A549 (cell line): Measurements from ENCODE around the gene LRRIQ1. TPM values are rescaled to one million over a fixed set of nuclear protein-coding genes. Genes with fewer than 3 reads are reported as not detected.

Source experiments
- ATAC-seq, 2 experiments: fragments of 200-7000 bp in 1 of 2; fragments of >200 bp in 1 of 2; cut with Nextera tagmentation in 1 of 2; cut with Tn5 transposase in 1 of 2; 3 replicates each; pipeline versions ENCODE4 v1.8.0 to v1.9.1; 2018 to 2020; ENCODE audit warnings: mild to moderate bottlenecking in 1 of 2, moderate library complexity in 1 of 2
- CTCF ChIA-PET: fragments of 300-600 bp; sonication (Branson Sonifier 250); formaldehyde crosslinking; extraction: SDS; loops from one replicate; lab custom pipeline; 2021; ENCODE audit warnings: antibody characterized with exemption, inconsistent platforms; lab: Yijun Ruan, JAX
- POLR2A ChIA-PET: fragments of 350-600 bp; formaldehyde crosslinking; extraction: SDS; loops from one replicate; lab custom pipeline; 2021; ENCODE audit warnings: antibody characterized with exemption, inconsistent platforms; lab: Yijun Ruan, JAX
- DNase-seq, 2 experiments: peaks; one replicate each; pipeline versions ENCODE4 v3.0.0 to v3.0.0-alpha.2; 2011 to 2016; ENCODE audit warnings: low read depth in 1 of 2, low spot score in 1 of 2
- FAIRE-seq: peaks from 2 replicates; lab custom pipeline; 2011; peaks lifted over from hg19 to GRCh38; lab: Jason Lieb, UNC
- H3K27ac ChIP-seq, 2 experiments: fragments of >200 bp; sonication (Bioruptor Twin); formaldehyde crosslinking; 3 replicates each; pipeline ENCODE4 v1.5.1; 2016 to 2017
- H3K4me1 ChIP-seq: fragments of >200 bp; sonication (Bioruptor Twin); formaldehyde crosslinking; 3 replicates; pipeline ENCODE4 v1.6.1; 2016
- H3K4me2 ChIP-seq: fragments of >200 bp; sonication (Bioruptor Twin); formaldehyde crosslinking; 3 replicates; pipeline ENCODE4 v1.6.1; 2016
- H3K4me3 ChIP-seq: fragments of >200 bp; sonication (Bioruptor Twin); formaldehyde crosslinking; 3 replicates; pipeline ENCODE4 v1.5.1; 2016
- H3K9me3 ChIP-seq: fragments of >200 bp; sonication (Bioruptor Twin); formaldehyde crosslinking; 3 replicates; pipeline ENCODE4 v1.6.1; 2016
- CBX2 ChIP-seq: fragments of 200-600 bp; sonication (generic); IDR thresholded peaks from 2 replicates; pipeline ENCODE4 v1.6.1; 2016; ENCODE audit warnings: low read depth, mild to moderate bottlenecking, borderline replicate concordance
- CBX8 ChIP-seq: fragments of 200-600 bp; sonication (generic); IDR thresholded peaks from 2 replicates; pipeline ENCODE4 v1.6.1; 2016
- CEBPB ChIP-seq, 2 experiments: fragments of >200 bp in 1 of 2; sonication (Bioruptor Twin) in 1 of 2; formaldehyde crosslinking in 1 of 2; IDR thresholded peaks; 2 replicates each; pipeline ENCODE4 v1.6.1; 2012 to 2016
- FOSL2 ChIP-seq, 2 experiments: fragments of 450-650 bp in 1 of 2; fragments of >200 bp in 1 of 2; sonication (Bioruptor Twin) in 1 of 2; formaldehyde crosslinking; IDR thresholded peaks; 2 replicates each; pipeline versions ENCODE4 v1.5.0 to v1.6.1; 2016 to 2020; ENCODE audit warnings: mild to moderate bottlenecking in 1 of 2, moderate library complexity in 1 of 2
- FOXS1 ChIP-seq: fragments of 250-450 bp; sonication (Bioruptor Pico); IDR thresholded peaks from 2 replicates; pipeline ENCODE4 v1.5.0; 2020; ENCODE audit warnings: mild to moderate bottlenecking, moderate library complexity
- HEYL ChIP-seq: fragments of 250-450 bp; sonication (Bioruptor Pico); IDR thresholded peaks from 2 replicates; pipeline ENCODE4 v1.8.0; 2021; ENCODE audit warnings: mild to moderate bottlenecking, moderate library complexity
- HOXA7 ChIP-seq: fragments of 250-450 bp; sonication (Bioruptor Pico); IDR thresholded peaks from 2 replicates; pipeline ENCODE4 v1.5.0; 2020; ENCODE audit warnings: mild to moderate bottlenecking, moderate library complexity
- HOXB13 ChIP-seq: fragments of 250-450 bp; sonication (Bioruptor Pico); IDR thresholded peaks from 2 replicates; pipeline ENCODE4 v1.5.0; 2020; ENCODE audit warnings: low read depth, mild to moderate bottlenecking, moderate library complexity
- HOXB5 ChIP-seq: fragments of 250-450 bp; sonication (Bioruptor Pico); IDR thresholded peaks from 2 replicates; pipeline ENCODE4 v1.5.0; 2020; ENCODE audit warnings: mild to moderate bottlenecking, moderate library complexity
- JUNB ChIP-seq: fragments of >200 bp; sonication (Bioruptor Twin); formaldehyde crosslinking; IDR thresholded peaks from 2 replicates; pipeline ENCODE4 v1.6.1; 2016
- MAZ ChIP-seq: fragments of 150-350 bp; IDR thresholded peaks from 2 replicates; pipeline ENCODE4 v1.6.1; 2014; ENCODE audit warnings: antibody characterized with exemption, low read depth, low read length, borderline replicate concordance
- MYC ChIP-seq: IDR thresholded peaks from 2 replicates; pipeline ENCODE4 v1.6.1; 2012; ENCODE audit warnings: mild to moderate bottlenecking, inconsistent platforms, low read length, improper control_type of control experiment, borderline replicate concordance
- NFE2L2 ChIP-seq: fragments of 150-350 bp; conservative IDR thresholded peaks from 2 replicates; pipeline ENCODE4 v1.6.1; 2014; ENCODE audit warnings: low read length
- NPAS2 ChIP-seq: fragments of 250-450 bp; sonication (Bioruptor Pico); IDR thresholded peaks from 2 replicates; pipeline ENCODE4 v1.8.0; 2022; ENCODE audit warnings: mild to moderate bottlenecking, moderate library complexity, borderline replicate concordance
- PHF8 ChIP-seq: fragments of 200-600 bp; sonication (generic); IDR thresholded peaks from 2 replicates; pipeline ENCODE4 v1.6.1; 2016; ENCODE audit warnings: low read depth, mild to moderate bottlenecking, antibody characterized with exemption, moderate library complexity, borderline replicate concordance
- POLR2A ChIP-seq: IDR thresholded peaks from 2 replicates; pipeline ENCODE4 v1.6.1; 2012; ENCODE audit warnings: mild to moderate bottlenecking, low read length
- RAD21 ChIP-seq, 2 experiments: fragments of >200 bp in 1 of 2; sonication (Bioruptor Twin) in 1 of 2; formaldehyde crosslinking in 1 of 2; IDR thresholded peaks in 1 of 2; conservative IDR thresholded peaks in 1 of 2; 2 replicates in 1 of 2; 3 replicates in 1 of 2; pipeline ENCODE4 v1.6.1; 2012 to 2018; ENCODE audit warnings: inconsistent platforms in 1 of 2
- RCOR1 ChIP-seq: fragments of 150-350 bp; IDR thresholded peaks from 2 replicates; pipeline ENCODE4 v1.6.1; 2014; ENCODE audit warnings: antibody characterized with exemption, low read length, low read depth
- RNF2 ChIP-seq: fragments of 200-600 bp; sonication (generic); IDR thresholded peaks from 2 replicates; pipeline ENCODE4 v1.6.1; 2016; ENCODE audit warnings: low read depth, mild to moderate bottlenecking, antibody characterized with exemption, moderate library complexity, borderline replicate concordance
- SMC3 ChIP-seq: fragments of >200 bp; sonication (Bioruptor Twin); formaldehyde crosslinking; IDR thresholded peaks from 3 replicates; pipeline ENCODE4 v1.6.1; 2018; ENCODE audit warnings: inconsistent platforms
- TFCP2L1 ChIP-seq: fragments of 250-450 bp; sonication (Bioruptor Pico); IDR thresholded peaks from 2 replicates; pipeline ENCODE4 v1.5.0; 2021; ENCODE audit warnings: mild to moderate bottlenecking
- ZC3H11A ChIP-seq: fragments of 450-650 bp; IDR thresholded peaks from 2 replicates; pipeline ENCODE4 v1.6.1; 2014; ENCODE audit warnings: antibody characterized with exemption, mild to moderate bottlenecking
- ZFP36 ChIP-seq: fragments of 450-650 bp; IDR thresholded peaks from 2 replicates; pipeline ENCODE4 v1.6.1; 2014; ENCODE audit warnings: borderline replicate concordance; ENCODE audit not compliant: partially characterized antibody
- ZNF302 ChIP-seq: fragments of 250-450 bp; sonication (Bioruptor Pico); IDR thresholded peaks from 2 replicates; pipeline ENCODE4 v1.9.0; 2021; ENCODE audit warnings: inconsistent platforms, mild to moderate bottlenecking, moderate library complexity
- WGBS: methylation state at CpG from one replicate; pipeline ENCODE4 v1.1.6; 2017; ENCODE audit errors: missing lambda C conversion rate; 5-methylcytosine and 5-hydroxymethylcytosine counted together
- polyA plus RNA-seq, 4 experiments: library from polyadenylated mRNA; depleted of rRNA in 3 of 4; stranded (reverse); fragments of >200 nt; fragmentation: RNase III in 1 of 4; extraction: RNeasy Plus Mini Kit Qiagen cat#74134 plus additional on column Dnase treatment in 1 of 4; gene quantifications; 2 replicates in 3 of 4; 3 replicates in 1 of 4; pipeline ENCODE4 v1.2.3, GENCODE V29; 2011 to 2017
- TF ChIP-seq, protein P1 (sequence below): IDR thresholded peaks from 2 replicates; pipeline ENCODE4 v1.6.1; 2012
- TF ChIP-seq, protein P2 (sequence below): fragments of >200 bp; sonication (Bioruptor Twin); formaldehyde crosslinking; IDR thresholded peaks from 3 replicates; pipeline ENCODE4 v1.5.1; 2016
- TF ChIP-seq, protein P3 (sequence below): fragments of 450-650 bp; IDR thresholded peaks from 2 replicates; pipeline ENCODE4 v1.6.1; 2014; ENCODE audit warnings: antibody characterized with exemption
- TF ChIP-seq, protein P4 (sequence below): fragments of 150-350 bp; IDR thresholded peaks from 2 replicates; pipeline ENCODE4 v1.6.1; 2014; ENCODE audit warnings: low read depth, mild to moderate bottlenecking, low read length
- TF ChIP-seq, protein P5 (sequence below): fragments of 250-450 bp; sonication (Bioruptor Pico); IDR thresholded peaks from 2 replicates; pipeline ENCODE4 v1.5.0; 2021; ENCODE audit warnings: mild to moderate bottlenecking, moderate library complexity, borderline replicate concordance
- TF ChIP-seq, protein P6 (sequence below): fragments of 250-450 bp; sonication (Bioruptor Pico); IDR thresholded peaks from 2 replicates; pipeline ENCODE4 v1.5.0; 2020; ENCODE audit warnings: low read depth, mild to moderate bottlenecking, moderate library complexity
- TF ChIP-seq, protein P7 (sequence below): IDR thresholded peaks from 2 replicates; pipeline ENCODE4 v1.6.1; 2012; ENCODE audit warnings: low read depth, borderline replicate concordance

Gene LRRIQ1
- polyA plus RNA-seq, 2 of the 4 experiments (the other 2 are of a cell fraction) = 1.4 to 3.7 TPM

DNA sequence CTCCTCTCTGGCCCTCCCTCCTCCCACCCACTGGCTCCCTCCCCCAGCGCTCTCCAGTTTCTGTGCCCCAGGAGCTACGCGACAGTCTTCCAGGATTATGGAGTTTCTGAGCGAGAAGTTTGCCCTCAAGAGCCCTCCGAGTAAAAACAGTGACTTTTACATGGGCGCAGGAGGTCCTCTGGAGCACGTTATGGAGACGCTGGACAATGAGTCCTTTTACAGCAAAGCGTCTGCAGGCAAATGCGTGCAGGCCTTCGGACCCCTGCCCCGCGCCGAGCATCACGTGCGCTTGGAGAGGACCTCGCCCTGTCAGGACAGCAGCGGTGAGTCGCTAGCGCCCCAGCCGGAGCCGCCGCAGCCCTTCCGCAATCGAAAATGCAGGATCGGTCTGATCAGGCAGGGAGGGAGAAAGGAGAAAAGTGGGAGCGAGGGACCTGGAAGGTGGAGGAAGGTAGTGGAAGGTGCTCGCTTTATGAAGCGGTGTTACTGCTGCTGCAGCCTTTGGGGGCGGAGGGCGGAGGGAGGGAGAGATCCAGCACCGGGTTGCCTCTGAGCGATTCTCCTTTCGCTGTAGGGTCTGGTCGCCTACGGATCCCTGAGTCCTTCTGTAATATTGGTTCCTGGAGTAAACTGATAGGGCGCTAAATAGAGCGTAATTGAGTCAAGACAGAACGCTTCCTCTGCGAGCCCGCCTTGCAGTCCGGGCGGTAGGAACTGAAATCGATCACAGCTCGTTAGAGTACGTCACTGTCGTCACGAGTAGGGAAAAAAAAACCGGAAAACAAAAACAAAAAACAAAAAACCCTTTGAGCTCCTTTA is 244.2 kb downstream of the LRRIQ1 start, which contains the start of gene ALX1:
Gene ALX1 (plus strand): TSS at position 56 of the 819 bp plus-strand sequence. CDS start 42 bp downstream, at position 98.
- POLR2A ChIA-PET = no interaction called here
- DNase-seq (peak; percentile 25 to 77), ATAC-seq (peak; percentile 85 to 89), FAIRE-seq (no peak)
- Histone ChIP-seq H3K4me2 (peak within 1 kb of the TSS; percentile 95), H3K9me3 (no peaks in the 10 kb centered on the region), H3K4me3 (peak within 1 kb of the TSS; percentile 61), H3K27ac (peak within 1 kb of the TSS; percentile 72 to 82), H3K4me1 (peaks cover 5% of the 10 kb centered on the region; the same call in 1 of the 3 replicates)
- CTCF ChIA-PET = interaction anchor here (1.1 kb wide), 1 partner anchor 123 kb away, joined by 5 read pairs; no protein-coding TSS in a partner anchor
- 3% methylated on average over 36 of the region's 49 CpGs for WGBS
- TF ChIP-seq ZFP36 = no peak
- no peak for TF ChIP-seq NFE2L2
- no peak for TF ChIP-seq POLR2A
- no peak for TF ChIP-seq MYC
- TF ChIP-seq HOXB13 = no peak
- TF ChIP-seq RNF2 = no peak; the same call in 1 of the 2 replicates
- TF ChIP-seq JUNB = no peak
- no peak for TF ChIP-seq FOXS1 (CRISPR knock-in tag)
- no peak for TF ChIP-seq NPAS2 (CRISPR knock-in tag)
- no peak for TF ChIP-seq CBX8
- TF ChIP-seq, protein P1, sequence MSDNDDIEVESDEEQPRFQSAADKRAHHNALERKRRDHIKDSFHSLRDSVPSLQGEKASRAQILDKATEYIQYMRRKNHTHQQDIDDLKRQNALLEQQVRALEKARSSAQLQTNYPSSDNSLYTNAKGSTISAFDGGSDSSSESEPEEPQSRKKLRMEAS = peak; percentile 91
- TF ChIP-seq ZC3H11A = no peak
- no peak for TF ChIP-seq MAZ
- TF ChIP-seq, protein P2, sequence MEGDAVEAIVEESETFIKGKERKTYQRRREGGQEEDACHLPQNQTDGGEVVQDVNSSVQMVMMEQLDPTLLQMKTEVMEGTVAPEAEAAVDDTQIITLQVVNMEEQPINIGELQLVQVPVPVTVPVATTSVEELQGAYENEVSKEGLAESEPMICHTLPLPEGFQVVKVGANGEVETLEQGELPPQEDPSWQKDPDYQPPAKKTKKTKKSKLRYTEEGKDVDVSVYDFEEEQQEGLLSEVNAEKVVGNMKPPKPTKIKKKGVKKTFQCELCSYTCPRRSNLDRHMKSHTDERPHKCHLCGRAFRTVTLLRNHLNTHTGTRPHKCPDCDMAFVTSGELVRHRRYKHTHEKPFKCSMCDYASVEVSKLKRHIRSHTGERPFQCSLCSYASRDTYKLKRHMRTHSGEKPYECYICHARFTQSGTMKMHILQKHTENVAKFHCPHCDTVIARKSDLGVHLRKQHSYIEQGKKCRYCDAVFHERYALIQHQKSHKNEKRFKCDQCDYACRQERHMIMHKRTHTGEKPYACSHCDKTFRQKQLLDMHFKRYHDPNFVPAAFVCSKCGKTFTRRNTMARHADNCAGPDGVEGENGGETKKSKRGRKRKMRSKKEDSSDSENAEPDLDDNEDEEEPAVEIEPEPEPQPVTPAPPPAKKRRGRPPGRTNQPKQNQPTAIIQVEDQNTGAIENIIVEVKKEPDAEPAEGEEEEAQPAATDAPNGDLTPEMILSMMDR = 0 out of 3 replicates have a peak, but pooled peaks have one; percentile 7
- no peak for TF ChIP-seq ZNF302 (CRISPR knock-in tag)
- TF ChIP-seq, protein P3, sequence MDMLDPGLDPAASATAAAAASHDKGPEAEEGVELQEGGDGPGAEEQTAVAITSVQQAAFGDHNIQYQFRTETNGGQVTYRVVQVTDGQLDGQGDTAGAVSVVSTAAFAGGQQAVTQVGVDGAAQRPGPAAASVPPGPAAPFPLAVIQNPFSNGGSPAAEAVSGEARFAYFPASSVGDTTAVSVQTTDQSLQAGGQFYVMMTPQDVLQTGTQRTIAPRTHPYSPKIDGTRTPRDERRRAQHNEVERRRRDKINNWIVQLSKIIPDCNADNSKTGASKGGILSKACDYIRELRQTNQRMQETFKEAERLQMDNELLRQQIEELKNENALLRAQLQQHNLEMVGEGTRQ = peak; percentile 73
- TF ChIP-seq, protein P4, sequence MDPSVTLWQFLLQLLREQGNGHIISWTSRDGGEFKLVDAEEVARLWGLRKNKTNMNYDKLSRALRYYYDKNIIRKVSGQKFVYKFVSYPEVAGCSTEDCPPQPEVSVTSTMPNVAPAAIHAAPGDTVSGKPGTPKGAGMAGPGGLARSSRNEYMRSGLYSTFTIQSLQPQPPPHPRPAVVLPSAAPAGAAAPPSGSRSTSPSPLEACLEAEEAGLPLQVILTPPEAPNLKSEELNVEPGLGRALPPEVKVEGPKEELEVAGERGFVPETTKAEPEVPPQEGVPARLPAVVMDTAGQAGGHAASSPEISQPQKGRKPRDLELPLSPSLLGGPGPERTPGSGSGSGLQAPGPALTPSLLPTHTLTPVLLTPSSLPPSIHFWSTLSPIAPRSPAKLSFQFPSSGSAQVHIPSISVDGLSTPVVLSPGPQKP = no peak
- TF ChIP-seq, protein P5, sequence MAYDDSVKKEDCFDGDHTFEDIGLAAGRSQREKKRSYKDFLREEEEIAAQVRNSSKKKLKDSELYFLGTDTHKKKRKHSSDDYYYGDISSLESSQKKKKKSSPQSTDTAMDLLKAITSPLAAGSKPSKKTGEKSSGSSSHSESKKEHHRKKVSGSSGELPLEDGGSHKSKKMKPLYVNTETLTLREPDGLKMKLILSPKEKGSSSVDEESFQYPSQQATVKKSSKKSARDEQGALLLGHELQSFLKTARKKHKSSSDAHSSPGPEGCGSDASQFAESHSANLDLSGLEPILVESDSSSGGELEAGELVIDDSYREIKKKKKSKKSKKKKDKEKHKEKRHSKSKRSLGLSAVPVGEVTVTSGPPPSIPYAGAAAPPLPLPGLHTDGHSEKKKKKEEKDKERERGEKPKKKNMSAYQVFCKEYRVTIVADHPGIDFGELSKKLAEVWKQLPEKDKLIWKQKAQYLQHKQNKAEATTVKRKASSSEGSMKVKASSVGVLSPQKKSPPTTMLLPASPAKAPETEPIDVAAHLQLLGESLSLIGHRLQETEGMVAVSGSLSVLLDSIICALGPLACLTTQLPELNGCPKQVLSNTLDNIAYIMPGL (CRISPR knock-in tag) = no peak
- TF ChIP-seq, protein P6, sequence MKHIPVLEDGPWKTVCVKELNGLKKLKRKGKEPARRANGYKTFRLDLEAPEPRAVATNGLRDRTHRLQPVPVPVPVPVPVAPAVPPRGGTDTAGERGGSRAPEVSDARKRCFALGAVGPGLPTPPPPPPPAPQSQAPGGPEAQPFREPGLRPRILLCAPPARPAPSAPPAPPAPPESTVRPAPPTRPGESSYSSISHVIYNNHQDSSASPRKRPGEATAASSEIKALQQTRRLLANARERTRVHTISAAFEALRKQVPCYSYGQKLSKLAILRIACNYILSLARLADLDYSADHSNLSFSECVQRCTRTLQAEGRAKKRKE (CRISPR knock-in tag) = no peak
- no peak for TF ChIP-seq SMC3
- no peak for TF ChIP-seq TFCP2L1
- no peak for TF ChIP-seq HOXA7 (CRISPR knock-in tag)
- TF ChIP-seq, protein P7, sequence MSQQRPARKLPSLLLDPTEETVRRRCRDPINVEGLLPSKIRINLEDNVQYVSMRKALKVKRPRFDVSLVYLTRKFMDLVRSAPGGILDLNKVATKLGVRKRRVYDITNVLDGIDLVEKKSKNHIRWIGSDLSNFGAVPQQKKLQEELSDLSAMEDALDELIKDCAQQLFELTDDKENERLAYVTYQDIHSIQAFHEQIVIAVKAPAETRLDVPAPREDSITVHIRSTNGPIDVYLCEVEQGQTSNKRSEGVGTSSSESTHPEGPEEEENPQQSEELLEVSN = peak; percentile 72
- TF ChIP-seq RAD21 (conservative IDR thresholded peaks at IDR 0.05 in 1 of 2, IDR thresholded peaks at IDR 0.05 in 1 of 2) = peak in 1 of 2 experiments; percentile 13; a peak in 2 of 5 replicates
- no peak for TF ChIP-seq RCOR1
- TF ChIP-seq HOXB5 = no peak
- TF ChIP-seq CEBPB (IDR thresholded peaks at IDR 0.05) = no peak
- TF ChIP-seq CBX2 = no peak
- TF ChIP-seq HEYL (CRISPR knock-in tag) = no peak
- TF ChIP-seq FOSL2 (IDR thresholded peaks at IDR 0.05) = no peak
- no peak for TF ChIP-seq FOSL2 (CRISPR knock-in tag; IDR thresholded peaks at IDR 0.05)
- peak; percentile 15; the same call in 1 of the 2 replicates for TF ChIP-seq PHF8
